Dermis blood vessel endothelial cell (primary cell): ENCODE results near the gene SH3TC1. TPM values are rescaled to one million over a fixed set of nuclear protein-coding genes. Genes with fewer than 3 reads are reported as not detected.

Source experiments
- DNase-seq: peaks from one replicate; pipeline ENCODE4 v3.0.0; 2010
- total RNA-seq: library from RNA; depleted of rRNA; stranded (reverse); fragments of >200 nt; gene quantifications from 2 replicates; pipeline ENCODE4 v1.2.3, GENCODE V29; 2014

Gene SH3TC1
- total RNA-seq, 1 donor from 2014 or later: 217 TPM

DNA sequence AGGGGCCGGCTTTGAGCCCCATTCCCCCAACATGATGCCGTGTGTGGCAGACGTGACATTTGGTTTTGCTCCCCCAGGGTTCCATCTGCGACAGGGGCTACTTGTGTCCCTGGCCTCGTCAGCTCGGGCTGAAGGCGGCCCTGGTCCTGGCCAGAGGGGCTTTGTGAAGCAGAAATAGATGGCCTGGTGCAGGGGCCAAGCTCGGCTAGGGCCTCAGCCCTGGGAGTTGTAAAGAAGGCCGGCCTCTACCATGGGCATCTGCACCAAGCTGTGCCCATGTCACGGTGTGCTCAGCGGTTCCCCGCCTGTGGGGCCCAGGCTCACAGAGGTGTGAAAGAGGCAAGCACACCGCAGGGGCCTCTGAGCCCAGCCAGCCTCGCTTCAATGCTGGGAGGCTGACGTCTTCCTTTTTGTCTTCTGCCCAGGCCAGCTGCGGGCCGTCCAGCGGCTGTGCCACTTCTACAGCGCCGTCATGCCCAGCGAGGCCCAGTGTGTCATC, 32.5 kb downstream of the SH3TC1 start:
- no peak for DNase-seq

DNA sequence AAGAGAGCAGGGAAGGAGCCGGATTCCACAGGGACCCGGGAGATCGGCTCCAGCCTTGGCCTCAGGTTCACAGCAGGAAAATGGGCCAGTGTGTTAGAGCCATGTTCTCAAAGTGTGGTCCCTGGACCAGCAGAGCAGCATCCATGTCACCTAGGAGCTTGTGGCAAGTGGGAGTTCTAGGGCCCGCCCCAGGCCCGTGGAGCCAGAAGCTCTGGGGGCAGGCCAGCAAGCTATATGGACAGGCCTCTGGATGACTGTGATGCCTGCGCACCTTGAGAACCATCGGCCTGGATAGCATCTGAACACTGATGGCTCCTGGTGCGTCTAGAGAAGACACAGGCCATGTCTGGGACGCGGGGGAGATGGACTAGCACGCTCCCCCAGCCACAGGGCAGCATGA, 33.7 kb downstream of the SH3TC1 start:
- DNase-seq: no peak

DNA sequence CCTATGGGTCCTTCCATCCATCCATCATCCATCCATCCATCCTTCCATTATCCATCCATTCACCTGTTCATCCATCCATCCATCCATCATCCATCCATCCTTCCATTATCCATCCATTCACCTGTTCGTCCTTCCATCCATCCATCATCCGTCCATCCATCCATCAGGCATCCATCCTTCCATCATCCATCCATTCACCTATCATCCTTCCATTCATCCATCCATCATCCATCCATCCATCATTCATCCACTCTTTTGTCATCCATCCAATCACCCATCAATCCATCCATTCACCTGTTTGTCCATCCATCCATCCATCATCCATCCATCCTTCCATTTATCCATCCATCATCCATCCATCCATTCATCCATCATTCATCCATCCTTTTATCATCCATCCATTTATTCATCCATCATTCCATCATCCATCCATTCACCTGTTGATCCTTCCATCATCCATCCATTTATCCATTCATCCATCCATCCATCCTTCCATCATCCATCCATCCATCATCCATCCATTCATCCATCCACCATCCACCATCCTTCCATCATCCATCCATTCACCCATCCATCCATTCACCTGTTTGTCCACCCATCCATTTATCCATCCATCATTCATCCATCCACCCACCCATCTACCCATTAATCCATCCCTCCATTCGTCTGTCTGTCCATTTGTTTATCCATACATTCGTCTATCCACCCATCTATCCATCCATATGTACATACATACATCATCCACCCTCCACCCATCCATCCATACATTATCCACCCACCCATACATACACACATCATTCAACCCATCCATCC, 34.8 kb downstream of the SH3TC1 start:
- DNase-seq: no peak

DNA sequence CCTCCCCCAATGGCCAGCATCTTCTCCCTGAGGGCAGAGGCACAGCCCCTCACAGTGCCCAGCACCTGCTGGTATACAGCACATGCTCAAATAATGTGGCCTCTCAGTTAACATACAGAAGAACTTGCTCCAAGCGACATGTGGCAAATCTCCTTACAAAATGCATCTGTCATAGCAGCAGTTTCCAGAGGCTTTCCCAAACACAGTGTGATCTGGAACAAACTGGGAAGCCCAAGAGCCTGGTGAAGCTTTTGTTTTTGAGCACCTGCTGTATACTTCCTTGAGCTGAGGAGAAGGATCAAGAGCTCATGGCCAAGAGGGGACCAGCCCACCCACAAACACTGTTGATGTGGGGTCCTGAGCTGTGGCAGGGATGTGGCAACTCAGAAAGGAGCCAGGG, 35.6 kb downstream of the SH3TC1 start:
- DNase-seq: no peak

DNA sequence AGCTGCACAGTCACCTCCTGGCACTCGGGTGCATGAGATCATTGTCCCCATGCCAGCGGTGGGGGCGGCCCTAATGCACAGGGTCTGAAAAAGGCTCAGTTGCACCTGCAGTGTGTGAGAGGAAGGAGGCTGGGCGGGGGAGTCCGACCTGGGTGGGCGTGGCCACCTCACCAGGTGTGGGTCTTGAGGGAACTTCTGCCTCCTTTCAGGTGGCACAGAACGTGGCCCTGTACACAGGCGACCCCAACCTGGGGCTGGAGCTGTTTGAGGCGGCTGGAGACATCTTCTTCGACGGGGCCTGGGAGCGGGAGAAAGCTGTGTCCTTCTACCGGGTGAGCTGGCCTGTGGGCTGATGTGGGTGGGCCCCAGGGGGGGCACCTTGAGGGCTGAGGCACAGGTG, 36.1 kb downstream of the SH3TC1 start:
- no peak for DNase-seq

DNA sequence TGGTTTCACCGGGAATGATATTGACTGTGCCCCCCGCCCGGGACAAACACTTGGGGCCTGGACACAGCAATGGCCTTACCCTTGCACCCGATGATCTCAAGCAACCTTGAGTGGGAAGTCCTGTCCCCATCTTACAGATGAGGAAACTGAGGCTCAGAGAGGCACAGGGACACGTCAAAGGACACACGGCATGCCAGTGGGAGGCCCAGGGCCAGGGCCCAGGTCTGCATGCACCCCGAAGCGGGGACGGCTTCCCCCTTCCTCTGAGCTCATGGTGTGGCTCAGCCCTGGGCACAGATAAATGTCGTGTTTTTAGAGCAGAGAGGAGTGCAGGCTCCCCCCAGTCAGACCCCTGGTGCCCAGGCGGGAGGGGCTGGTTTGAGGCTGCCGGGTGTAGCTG, 36.6 kb downstream of the SH3TC1 start:
- no peak for DNase-seq

DNA sequence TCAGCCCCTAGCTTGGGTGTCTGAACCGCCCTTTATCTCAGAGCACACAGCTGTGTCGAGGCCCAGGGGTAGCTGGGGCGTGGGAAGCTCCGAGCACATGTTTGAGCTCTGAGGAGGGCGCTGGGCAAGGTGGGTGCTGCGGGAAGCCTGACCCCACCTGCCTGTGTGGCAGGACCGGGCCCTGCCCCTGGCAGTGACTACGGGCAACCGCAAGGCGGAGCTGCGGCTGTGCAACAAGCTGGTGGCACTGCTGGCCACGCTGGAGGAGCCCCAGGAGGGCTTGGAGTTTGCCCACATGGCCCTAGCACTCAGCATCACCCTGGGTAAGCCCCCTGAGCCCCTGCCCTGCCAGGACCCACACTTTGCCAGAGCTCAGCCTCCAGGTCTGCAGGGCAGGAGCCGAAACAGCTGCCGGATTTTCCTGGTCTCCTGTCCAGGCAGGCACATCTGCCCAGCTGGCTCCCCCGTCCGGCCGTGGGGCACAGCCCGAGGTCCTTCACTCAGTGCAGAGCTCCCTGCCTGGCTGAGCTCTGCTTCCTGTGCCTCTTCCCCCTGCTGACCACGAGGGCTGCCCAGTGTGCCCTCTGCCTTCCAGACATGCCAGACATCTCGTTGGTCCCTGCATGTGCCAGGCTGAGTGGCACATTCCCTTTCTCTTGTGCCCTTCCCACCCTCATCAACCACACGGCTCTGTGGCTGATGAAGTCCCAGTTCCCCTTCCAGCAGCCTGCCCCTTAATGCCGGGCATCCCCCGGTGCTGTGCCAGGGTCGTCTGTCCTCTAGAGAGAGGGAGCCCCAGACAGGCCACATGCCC, 37.2 kb downstream of the SH3TC1 start:
- no peak for DNase-seq

DNA sequence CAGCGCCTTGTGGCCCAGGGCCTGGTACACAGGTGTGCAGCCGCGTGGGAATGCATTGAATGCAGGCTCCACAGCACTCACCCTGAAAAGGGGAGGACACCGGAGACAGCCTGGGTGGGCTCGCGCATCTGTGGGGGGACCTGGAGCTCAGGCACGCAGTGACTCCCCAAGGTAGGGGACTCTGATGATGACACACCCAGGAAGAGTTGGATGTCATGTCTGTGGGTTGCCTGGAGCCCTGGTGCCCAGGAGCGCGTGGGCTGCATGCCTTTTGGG, 37.8 kb downstream of the SH3TC1 start:
- no peak for DNase-seq

DNA sequence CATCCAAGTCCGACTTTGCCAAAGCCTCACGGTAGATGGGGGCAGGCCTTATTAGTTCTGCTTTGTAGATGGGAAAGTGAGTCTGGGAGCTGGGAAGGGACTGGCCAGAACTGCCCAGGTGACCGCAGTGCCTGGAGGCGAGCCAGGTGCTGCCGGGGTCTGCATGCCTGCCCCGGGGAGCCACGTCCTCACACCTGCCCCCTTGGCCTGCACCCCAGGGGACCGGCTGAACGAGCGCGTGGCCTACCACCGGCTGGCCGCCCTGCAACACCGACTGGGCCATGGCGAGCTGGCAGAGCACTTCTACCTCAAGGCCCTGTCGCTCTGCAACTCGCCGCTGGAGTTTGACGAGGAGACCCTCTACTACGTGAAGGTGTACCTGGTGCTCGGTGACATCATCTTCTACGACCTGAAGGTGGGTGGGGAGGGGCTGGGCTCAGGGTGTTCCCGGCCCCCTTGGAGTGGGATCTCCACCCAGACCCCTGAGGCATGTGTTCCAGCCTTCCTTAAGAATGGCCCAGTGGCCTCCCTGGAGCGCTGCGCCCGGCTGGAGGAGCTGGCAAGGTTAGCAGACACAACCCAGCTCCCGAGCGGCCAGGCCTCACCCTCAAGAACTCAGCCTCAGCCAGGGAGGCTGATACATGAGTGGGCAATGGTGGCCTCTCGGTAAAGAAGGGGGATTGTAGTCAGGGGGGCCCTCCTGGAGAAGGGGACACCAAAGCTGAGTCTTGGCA, 38.3 kb downstream of the SH3TC1 start:
- no peak for DNase-seq

DNA sequence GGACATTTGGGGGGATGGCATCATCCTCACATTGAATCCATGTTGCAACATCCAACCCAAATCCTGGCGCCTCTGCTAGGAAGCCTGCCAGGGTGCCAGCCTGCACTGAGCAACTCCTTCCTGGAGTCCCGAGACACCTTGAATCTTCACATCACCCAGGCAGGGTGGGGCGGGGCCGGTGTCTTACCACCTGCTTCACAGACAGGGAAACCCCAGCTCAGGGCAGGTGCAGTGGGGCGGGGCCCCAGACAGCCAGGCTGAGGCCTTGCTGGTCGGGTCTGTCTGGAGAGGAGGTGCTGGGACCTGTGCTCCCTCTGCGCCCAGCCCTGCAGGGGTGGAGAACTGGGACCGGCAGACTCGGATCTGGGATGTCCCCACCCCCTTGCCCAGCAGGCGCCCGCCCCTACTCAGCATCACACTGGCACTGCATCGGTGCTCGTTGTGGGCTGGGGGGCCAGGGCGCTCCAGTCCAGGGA, 39.0 kb downstream of the SH3TC1 start:
- no peak for DNase-seq

DNA sequence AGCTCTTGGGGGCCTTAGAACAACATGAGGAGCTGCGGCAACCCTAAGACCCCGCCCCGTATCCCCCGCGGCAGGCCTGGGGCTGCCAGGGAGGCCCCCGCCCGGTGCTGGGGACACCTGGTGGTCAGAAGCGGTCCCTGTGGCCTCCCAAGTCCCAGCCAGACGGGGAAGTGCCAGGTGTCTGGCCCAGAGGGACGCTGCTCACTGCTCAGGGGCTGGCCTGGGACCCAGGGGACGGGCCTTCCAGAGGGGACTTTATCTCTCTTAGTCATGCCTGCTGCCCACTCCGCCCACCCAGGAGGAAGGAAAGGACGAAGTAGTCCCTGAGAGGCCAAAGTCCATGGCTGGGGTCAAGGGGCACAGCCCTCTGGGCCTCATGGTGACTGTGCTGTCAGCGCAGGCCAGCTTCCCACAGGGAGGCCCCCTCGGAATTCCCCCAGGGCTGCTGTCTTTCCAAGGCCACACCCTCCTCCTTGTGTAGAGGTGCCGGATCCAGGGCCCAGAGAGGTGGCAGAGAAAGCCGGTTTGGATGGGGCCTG, 39.5 kb downstream of the SH3TC1 start:
- no peak for DNase-seq

DNA sequence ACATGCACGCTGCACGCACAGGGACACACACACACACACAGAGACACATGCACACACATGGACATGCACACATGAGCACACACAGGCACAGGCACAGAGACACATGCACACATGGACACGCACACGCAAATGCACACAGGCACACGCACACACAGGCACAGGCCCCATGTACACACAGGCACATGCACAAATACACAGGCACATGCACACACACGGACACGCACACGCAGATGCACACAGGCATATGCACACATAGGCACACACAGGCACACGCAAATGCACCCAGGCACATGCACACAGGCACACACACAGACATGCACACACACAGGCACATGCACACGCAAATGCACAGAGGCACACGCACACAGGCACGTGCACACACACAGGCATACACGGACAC, 40.1 kb downstream of the SH3TC1 start:
- no peak for DNase-seq

DNA sequence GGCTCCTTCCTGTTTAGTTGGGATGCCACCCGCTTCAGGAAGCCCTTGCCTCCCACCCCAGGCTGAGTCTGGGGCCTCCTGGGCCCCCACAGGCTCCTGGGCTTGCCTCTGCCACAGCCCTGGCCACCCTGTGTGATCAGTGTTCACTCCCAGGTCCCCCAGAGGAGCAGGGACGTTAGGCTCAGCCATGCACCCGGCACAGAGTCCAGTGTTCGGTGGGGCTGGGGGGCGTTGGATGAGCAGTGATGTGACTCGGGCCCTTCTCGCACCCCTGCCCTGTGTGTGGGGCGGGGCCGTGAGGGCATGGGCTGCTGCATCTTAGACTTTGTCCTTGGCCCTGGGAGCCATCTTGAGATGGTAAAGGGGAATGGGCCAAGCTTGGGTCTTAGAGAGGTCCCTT, 40.6 kb downstream of the SH3TC1 start:
- DNase-seq: no peak

DNA sequence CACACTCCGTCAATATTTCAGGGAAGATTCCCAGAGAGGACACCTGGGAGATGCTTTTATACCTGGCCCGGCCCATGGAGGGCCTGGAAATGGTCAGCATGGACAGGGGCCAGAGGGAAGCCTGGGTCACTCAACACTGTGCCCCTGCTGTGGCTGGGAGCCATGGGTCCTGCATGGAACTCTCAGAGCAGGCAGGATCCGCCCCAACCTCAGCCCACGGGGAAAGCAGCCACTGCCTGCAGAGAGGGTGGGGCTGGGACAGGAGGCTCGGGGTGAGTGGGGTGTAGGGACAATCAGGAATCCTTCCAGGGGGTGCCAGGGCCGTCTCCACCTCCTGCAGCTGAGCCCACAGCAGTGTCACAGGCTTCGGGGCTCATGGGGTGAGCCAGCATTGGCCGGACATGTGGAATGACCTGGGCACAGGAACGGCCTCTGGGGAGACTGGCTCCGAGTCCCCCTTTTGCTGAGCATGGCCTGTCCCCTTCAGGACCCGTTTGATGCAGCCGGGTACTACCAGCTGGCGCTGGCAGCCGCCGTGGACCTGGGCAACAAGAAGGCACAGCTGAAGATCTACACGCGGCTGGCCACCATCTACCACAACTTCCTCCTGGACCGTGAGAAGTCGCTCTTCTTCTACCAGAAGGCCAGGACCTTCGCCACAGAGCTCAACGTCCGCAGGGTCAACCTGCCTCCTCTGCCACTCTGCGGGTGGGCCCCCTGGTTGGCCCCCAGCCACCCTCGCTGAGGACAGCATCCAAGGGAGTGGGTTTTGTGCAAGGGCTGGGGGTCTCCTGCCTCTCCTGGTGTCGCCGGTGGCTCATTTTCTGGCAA, 41.3 kb downstream of the SH3TC1 start:
- no peak for DNase-seq

DNA sequence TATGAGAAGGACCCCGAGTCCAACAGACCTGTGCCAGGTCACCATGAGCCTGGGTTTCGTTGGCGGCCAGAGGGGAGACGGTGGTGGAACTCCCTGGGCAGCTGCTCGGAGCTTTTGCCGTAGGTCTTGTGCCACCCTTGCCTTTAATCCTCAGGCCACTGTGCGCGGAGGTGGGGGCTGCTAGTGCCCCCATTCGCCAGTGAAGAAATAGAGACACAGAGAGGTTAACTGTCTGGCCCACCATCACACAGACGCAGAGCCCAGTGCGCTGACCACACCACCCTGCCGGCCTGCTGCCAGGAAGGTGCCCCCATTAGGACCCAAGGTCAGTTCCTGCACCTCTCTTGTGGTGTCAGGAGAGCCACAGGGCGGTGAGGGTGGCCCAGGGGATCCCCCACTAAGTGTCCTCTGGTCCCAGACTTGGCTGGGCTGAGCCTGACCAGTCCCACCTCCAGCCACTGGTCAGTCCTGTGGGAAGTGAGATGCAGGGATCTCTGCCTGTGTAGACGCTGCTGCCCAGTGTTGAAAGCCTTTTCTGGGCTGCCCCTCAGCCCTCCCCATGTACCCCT, 42.2 kb downstream of the SH3TC1 start:
- DNase-seq: no peak

DNA sequence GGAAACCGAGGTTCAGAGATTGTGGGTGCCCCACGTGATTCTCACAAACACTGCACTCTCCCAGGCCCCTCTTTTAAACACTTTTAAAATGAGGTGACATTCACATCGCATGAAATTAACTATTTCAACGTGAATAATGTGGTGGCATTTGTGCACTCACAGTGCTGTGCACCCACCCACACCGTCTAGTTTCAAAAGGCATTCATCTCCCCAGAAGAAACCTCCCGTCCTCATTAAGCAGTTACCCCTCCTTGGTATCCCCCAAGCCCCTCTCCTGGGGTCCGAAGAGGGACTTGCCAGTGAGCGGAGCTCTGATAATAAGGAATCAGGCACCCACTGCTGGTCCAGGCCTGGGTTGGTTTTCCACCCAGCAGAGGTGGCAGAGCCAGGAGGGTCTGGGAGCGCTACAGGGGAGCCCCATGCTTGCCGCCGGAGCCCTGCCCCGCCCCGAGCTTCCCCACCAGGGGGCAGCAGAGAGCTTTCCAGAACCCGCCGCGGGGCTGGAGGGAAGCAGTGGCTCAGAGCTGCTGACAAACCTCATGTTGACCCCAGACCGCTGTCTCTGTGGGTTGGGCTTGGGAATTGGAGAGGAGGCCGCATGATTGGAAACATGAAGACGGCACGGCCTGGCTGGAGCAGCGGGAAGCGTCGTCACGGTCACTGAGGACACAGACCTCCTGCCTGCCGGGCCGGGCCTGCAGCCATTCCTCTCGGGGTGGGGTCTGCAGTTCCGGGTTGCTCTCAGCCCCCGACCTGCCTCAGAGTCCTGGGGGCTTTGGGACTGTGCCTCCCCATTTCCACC, 43.0 kb downstream of the SH3TC1 start:
- peak; percentile 84 for DNase-seq

DNA sequence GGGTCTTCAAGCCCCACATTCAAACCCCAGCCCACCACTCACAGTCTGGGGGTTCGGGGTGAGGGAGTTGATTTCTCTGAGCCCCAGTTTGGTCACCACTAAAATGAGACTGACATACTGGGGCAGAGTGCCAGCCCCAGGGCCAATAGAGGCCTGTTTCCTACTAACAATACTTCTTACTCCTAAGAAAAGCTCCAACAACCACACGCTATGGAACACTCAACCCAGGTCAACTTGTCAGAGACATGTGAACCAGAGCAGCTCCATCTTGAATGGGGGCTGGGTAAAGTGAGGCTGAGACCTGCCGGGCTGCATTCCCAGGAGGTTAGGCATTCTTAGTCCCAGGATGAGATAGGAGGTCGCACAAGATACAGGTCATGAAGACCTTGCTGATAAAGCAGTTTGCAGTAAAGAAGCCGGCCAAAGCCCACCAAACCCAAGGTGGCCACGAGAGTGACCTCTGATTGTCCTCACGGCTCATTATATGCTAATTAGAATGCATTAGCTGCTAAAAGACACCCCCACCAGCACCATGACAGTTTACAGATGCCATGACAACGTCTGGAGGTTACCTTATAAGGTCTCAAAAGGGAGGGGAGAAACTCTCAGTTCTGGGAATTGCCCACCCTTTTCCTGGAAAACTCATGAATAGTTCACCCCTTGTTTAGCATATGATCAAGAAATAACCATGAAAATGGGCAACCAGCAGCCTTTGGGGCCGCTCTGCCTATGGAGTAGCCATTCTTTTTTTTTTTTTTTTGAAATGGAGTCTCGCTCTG, 43.9 kb downstream of the SH3TC1 start:
- DNase-seq: no peak

DNA sequence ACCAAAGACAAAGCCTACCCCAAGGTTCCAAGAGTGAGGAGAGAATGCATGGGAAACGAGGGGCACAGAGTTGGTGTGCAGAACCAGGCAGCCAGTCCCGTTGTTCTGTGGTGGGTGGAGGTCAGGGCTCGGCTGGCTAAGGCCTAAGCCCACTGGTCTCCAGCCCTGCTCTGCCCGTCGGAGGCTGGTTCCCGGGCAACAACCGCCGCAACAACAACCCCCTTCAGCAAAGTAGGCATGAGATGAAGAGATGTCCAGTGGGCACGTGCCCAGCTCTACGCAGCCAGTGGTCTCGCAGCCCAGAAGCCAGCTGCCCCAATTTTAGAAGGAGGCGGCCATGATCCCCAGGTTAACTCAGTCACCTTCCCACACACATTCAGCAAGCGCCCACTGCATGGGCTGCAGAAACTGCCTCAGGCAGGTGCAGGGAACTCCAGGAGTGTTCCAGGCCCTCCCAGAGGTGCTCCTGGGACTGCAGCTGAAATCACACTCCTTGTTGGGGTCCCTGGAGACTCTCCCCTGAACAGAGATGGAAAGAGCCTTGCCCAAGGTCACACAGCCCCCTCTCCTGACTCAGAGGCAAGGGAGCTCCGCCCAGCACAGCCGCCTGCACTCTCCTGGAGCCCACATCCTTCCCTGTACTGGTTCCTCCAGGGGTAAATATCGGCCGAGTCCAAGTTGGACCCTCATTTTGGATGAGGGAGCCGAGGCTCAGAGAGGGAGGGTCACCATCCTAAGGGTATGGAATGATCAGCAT, 45.1 kb downstream of the SH3TC1 start:
- no peak for DNase-seq

DNA sequence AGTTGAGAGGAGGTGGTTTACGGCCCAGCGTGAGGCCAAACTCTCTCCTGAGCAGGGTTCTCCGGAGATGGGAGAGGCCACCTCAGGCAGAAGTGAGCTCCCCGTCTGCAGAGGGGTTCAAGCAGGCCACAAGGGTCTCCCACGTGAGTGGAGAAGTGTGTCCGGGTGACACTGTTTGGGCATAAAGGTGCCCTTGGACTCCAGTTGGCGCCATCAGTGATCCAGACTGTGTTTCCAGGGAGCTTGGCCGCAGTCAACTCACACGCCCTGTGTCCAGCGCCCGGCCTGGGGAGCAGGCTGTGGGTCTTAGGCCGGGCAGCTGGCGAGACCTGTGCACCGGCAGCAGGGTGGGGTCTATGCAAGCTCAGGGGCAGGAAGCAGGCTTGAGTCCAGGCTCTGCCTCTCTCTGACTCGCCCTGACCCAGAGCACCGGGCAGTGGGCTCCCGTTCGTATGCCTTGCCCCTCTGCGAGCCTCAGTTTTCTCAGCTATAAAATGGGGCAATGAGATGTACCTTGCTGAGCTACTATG, 45.9 kb downstream of the SH3TC1 start:
- no peak for DNase-seq
